Fibroblast of skin of left biceps (primary cell): Measurements from ENCODE around the gene TENM4.
"Not testable (repeated sequence)": the region's sequence is repeated elsewhere in the genome, so short reads cannot be mapped to it uniquely, and the experiment has no call there.

Source experiments
- DNase-seq, 2 experiments: peaks; one replicate each; pipeline ENCODE4 v3.0.0-alpha.2; 2013; ENCODE audit warnings: low read depth in 2 of 2

Gene TENM4

DNA sequence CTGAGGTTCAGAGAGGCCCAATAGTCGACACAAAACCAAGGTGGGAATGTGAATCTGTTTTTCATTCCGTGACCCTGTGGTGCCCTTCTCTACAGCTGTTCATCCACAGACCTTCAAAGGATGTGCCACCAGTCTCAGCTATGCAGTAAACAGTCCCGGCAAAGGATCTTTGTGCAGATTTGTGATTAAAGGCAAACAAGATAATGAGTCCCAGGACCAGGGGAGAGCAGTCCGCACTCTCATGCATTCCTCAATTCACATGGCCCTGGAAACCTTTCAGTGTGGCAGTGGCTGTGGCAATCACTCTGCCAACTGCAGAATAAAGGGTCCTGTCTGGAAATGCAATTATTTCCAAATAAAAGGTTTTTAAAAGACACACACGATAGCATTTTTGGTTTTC is 418.6 kb downstream of the TENM4 start:
- DNase-seq: no peak

DNA sequence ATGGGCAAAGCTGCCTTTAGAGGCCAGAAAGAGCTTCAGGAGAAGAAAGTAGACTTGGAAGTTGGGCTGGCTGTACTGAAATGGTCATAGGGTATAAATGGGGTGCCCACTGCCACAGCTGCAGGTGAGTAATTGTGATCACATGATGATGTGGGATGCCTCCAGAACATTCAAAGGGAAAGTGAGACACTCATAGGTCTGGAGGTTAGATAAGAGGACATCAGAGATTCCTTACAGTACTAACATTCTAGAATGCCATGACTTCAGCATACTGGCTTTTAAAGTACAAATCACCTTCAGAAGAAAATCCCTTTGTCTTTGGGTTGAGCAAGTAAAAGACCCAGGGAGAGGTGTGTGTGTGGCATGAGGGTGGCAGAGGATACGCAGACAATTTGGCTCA is 419.2 kb downstream of the TENM4 start:
- no peak for DNase-seq

DNA sequence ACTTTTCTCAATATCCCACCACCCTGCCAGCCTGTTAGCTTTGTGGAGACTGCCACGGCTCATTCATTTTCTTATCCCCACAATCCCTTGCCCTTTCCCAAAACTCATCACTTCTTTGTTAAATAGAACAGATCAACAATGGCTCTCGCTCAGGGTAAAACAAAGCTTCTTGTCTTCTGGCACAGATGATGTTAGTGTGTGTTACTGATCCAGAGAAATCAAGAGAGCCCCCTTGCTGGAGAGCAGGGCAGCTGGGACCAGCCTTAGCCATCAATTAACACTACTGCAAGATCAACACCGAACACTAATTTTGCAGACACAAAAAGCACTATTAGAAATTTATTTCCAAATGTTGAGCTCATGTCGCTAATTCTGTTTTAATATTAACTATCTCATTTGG is 420.9 kb downstream of the TENM4 start:
- DNase-seq: no peak

DNA sequence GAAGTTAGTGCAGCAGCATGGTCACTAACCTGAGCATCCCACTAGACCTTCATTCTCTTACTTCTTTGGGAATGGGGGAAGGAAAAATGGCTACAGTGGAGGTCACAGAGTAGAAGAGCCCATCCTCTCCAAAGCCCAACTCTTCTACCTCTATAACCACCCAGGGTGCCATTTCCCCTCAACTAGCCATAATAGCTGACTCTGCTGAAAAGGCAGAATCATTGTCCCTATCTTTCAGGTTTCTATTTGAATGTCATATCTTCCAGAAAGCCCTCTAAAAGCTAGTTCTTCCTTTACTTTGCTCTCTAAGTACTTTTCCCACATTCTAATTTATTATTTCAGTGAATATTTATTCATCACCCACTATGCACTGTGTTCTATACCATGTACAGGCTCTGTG is 421.6 kb downstream of the TENM4 start:
- no peak for DNase-seq

DNA sequence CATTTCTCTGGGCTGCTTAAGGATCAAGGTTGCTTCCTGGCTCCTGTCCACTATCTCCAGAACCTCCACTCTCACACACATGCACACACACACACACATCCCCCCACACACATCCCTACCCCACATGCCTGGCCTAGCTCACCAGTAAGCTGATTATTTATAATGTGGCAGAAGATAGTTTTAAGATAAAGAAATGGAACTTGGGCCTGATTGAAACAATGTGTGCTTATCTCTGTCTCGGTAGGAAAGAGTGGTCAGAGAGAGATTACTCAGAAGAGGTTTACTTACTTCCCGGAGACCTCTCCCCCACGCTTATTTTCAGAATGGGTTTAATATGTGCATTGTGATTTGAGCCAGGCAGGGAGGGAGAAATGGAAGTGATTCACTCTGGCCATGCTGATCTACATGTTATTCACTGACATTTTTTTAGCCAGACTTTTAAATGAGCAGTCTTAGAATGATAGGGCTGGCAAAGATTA is 422.4 kb downstream of the TENM4 start:
- peak; percentile 89 to 92 for DNase-seq

DNA sequence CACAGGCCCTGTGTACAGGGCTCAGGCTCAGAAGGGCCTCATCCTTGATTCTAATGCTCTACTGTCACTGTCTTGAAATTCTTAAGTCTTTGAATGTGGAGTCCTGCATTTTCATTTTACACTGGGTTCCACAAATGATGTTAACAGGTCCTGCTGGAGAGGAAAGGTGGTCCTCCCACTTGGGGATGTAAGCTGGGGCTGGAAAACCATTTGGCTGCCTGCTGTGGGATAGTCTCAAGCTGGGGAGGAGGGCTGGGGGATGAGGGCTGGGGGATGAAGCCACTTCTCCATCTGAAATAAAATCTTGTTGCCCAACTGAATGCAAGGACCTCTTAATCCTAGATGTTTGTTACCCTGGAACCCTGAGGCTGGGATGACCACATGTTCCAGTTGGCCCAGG is 423.0 kb downstream of the TENM4 start:
- DNase-seq: no peak

DNA sequence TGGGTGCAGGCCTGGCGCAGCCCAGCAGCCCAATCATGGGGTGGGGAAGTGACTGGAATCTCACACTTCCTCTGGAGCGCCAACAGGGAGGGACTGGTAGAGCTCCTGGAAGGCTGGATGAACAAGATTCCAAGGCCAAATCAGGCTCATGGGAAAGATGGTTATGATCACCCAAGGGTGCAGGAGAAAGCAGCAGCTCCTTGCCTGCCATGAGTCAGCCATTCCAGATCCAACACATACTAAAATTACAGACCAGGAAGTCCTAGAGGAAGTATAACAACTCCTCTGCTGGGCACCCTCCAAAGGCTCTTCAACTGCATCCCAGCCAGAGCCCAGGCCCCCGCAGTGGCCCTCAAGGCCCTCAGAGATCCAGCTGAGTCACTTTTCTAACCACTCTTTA is 427.3 kb downstream of the TENM4 start:
- no peak for DNase-seq

DNA sequence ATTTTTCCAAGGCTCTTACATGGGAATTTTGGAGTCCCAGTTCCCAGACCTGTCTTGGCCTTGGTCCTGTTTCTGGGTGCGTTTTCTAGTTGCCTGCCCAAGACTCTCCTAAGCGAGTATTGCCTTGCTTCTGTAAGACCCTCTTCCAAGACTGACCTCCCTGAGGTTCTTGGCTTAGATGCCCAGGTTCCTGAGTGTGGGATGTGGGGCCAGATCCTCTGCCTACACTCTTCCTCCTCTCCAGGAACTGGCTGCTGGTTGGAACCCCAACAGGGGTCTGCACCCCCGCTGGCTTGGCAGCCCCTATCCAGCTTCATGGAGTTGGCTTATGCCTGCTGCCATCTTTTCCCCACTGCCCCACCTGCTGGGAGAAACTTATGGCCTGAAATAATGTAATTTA is 429.5 kb downstream of the TENM4 start:
- DNase-seq: no peak

DNA sequence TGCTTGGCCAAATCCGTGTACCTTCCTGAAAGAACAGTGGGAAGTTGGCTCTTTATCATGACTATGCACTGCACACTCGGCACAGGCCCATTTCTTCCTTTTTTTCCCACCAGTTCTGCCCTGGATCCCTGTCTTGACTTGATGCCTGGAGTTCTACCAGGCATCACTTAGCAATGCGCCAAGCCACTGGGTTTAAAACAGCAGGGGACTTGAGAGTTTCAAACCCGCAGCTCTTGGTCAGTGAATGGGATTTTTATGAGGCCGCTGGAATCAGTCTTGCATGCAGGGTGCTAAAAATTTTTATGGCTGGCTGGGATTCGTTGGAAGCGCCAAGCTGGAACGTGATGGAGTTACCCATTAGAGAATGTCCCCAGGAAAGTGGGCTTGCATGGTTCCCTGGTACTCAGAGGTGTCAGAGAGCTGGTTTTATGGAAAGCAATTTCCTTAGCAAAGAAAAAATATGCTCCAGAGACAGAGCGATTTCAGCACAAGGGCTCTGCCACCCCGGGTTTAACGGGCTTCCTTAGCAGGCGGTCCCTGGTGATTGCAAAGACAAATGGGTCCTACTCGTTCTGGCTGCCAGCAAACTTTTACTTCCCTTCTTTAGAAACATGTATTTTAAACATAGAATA is 432.9 kb downstream of the TENM4 start:
- DNase-seq: no peak

DNA sequence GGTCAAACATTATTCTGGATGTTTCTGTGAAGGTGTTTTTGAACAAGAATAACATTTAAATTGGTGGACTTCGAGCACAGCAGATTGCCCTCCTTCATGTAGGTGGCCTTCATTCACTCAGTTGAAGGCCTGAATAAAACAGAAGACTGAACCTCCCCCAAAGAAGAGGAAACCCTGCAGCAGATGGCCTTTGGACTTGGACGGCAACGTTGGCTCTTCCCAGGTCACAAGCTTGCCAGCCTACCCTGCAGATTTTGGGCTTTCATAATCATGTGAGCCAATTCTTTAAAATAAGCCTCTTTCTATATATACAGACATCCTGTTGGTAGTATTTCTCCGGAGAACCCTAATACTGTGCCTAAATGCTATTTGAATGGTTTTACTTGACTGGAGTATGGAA is 434.0 kb downstream of the TENM4 start:
- no peak for DNase-seq

DNA sequence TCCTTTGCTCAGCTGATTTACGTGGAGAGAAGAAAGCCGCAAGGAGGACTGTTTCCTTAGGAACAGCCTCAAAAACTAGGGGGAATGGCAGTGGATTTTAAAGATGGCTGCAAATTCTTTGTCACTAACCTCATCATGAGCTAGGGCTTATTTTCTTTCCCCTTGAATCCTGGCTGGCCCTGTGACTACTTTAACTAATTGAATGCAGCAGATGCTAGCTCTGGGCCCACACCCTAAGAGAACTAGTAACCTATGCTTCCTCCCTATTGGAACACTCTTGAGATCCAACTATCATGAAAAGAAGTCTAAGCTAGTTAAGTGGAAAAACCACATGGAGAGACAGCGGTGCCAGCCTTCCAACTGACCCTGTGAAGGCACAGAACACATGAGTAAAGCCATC is 444.8 kb downstream of the TENM4 start:
- DNase-seq: no peak

DNA sequence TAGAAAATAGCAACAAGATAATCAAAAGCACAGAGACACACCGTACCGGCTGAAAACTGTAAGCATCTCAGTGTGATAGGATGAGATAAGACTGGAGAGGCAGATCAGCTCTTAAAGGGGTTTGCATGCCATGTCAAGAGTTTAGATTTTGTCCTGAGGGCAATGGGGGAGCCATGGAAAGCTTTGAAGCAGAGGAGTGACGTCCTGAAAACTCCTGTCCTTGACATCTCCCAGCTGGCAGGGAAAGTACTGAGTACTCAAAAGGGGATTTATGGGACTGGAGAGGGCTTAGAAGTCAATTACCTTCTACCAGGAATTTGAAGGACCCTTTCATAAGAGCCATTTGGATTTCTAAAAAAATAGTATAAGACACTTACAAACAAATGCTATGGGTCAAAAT is 445.7 kb downstream of the TENM4 start:
- DNase-seq: no peak

DNA sequence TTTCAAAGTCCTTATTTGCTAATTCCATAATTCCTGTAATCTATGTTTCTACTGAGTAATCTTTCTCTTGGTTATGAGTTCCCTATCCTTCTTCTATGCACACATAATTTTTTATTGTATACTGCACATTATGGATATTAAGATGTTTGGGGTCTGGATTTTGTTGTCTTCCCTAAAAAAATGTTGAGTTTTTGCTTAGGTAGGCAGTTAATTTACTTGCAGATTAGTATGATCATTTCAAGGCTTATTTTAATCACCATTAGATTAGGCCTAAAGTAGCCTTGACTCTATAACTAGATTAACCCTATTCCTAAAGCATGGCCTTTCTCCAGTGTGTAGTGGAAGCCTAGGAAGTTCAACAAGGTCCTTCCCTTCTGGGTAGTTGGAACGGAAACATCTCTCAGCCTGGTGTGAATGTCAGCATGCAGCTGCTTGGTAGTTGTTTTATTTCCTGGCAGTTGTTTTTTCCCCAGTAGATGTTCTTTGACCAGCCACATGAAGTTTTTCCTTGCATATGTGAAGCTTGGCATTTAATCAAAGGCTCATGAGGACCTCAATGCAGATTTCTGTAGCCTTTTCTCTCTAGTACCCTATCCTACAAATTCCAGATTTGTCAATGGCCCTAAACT is 446.9 kb downstream of the TENM4 start:
- no peak for DNase-seq

DNA sequence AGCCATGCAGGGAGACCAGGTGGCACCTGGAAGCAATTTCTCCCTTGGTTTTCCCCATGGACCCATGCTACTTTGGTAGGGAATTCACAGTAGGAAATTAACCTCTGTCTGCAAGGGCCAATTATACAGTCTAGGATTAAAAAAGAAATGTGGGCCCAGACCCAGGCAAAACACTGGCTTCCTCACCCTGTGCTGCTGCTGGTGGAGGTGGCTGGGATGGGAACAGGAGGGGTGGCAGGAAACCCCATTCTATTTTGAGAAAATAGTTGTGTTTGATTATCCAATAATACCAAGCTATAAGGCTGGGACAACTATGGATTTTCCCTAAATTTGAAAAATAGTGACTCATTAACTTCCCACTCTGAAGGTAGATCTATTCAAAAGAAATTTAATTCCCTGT is 449.1 kb downstream of the TENM4 start:
- DNase-seq: no peak

DNA sequence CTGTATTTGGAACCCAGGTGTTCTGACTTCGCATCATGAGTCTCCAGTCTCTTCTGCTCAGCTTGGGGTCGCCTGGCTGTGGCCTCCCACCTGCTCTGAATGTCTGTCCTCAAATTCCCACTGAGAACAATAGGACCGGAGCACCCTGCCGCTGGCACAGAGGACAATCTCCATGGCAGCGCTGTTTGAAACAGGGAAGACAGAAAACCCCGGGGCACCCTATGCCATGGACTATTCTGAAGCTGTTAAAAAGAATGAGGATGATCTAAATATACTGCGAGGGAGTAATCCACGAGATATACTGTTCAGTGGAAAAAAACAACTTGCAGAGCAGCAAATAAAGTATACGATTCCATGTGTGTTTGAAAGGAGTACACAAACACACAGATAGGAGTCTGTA is 450.6 kb downstream of the TENM4 start:
- DNase-seq: no peak

DNA sequence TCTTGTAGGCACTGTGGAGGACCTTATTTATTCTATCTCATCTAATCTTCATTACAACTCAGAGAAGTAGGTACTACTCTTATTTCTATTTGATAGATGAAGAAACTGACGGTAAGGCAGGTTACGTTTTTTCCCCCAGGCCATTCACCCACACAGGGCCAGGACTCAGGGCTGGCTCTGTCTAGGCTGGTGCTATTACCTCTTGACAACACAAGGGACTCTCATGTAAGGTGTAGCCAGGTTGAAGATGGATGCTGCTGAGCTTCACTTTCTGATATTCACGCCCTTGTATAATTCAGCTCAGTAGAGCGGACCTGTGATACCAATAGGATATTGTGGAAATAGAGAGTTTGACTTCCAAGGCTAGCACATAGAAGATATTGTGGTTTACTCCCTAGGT is 453.1 kb downstream of the TENM4 start:
- DNase-seq: no peak

DNA sequence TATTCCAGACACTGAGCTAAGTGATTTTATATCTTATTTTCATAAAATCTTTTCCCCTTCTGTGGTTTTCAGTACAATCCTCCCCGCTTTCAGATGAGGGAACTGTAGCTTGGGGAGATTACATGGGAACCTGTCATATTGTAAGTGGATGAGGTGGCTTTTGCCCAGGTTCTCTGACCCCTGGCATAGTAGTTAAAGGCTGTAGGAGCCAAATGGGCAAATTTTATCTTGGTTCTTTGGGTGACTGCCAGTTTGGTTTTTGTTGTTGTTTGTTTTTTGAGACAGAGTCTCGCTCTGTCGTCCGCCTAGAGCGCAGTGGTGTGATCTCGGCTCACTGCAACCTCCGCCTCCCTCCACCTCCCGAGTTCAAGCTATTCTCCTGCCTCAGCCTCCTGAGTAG is 454.5 kb downstream of the TENM4 start:
- DNase-seq: no peak

DNA sequence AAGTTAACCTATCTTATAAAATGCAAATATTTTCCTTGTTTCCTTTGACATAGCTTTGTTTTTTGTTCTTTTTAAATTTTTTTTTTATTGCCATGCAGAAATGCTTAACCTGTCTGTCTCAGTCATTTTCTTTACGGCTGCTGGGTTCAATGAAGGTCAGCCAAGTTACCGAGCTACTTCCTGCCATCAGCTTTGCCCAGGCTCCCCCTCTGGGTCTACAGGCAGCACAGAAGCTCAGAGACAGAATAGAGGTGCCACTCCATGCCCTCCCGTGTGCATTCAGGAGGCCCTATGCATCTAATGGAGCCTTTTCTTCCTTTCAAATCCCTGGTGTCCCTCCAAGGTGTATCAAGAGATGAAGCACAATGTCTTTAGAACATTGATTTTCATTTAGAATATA is 455.2 kb downstream of the TENM4 start:
- no peak for DNase-seq

DNA sequence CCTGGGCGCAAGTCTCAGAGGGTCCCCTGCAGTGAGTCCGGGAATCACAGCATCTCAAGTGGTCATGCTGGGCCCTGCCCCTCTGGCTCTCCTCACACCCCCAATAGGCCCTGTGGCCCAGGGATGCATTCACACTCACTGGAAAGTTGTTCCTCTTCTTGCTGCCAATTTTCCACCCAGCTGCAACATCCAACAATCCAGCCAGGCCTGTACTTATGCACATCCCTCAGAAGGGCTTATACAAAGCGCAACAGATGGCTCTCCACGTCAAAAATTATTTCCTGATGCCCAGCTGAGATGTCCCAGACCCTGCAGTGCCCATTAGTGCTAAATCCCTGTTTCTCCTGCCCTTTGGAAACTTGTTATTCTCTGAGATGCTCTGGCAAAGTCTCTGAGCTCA is 458.4 kb downstream of the TENM4 start:
- DNase-seq: no peak

DNA sequence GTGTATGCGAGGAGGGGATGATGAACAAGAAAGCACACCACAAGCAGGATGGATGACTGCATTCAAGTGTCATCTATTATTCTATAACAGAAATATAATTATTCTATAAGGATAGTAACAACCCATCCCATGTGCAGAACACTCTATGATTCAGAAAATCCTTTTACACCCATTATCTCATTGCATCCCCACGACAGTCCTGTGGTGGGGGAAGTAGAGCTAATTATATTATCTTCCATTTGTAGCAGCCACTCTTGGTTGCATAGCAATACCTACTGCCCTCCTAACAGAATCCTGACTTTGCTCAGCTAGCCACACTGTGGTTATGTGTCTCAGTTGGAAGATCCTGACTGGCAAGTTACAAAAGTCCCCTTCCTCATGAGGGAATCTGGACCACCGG is 459.7 kb downstream of the TENM4 start:
- no peak for DNase-seq

DNA sequence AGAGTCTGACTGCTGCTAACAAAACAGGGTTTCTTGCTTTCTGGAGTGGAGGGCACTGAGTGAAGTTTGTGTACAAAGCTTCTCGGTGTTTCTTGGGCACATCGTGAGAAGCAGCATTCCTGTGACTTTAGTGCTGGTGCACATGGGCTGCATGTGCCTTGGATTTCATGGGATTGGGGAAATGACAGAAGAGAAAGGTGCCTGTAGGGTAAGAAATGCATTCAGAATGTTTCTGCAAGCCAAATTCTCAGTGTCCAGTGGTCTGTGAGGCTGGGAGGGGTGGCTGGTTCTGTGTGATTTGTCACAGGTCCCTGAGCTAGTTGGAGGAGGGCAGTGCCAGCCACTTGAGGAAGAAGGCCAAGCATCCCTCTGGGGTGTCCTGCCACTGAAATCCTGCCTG is 462.0 kb downstream of the TENM4 start:
- DNase-seq: no peak

DNA sequence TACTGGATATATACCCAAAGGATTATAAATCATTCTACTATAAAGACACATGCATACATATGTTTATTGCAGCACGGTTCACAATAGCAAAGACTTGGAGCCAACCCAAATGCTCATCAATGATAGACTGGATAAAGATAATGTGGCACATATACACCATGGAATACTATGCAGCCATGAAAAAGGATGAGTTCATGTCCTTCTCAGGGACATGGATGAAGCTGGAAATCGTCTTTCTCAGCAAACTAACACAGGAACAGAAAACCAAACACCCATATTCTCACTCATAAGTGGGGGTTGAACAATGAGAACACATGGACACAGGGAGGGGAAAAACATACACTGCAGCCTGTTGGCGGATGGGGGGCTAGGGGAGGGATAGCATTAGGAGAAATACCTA is 463.0 kb downstream of the TENM4 start:
- DNase-seq: not testable (repeated sequence)

DNA sequence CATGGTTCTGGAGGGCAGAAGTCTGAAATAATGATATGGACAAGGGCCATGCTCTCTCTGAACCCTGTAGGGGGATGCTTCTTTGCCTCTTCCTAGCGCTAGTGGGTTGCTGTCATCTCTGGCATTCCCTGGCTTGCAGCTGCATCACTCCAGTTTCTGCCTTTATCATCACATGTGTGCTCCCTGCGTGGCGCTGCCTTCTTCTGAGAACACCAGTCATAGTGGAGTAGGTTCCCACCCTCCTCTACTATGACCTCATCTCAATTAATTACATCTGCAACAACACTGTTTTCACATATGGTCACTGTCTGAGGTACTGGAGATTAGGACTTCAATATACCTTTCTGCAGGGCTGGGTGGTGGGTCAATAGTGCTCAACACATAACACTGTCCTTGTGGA is 463.8 kb downstream of the TENM4 start:
- no peak for DNase-seq

DNA sequence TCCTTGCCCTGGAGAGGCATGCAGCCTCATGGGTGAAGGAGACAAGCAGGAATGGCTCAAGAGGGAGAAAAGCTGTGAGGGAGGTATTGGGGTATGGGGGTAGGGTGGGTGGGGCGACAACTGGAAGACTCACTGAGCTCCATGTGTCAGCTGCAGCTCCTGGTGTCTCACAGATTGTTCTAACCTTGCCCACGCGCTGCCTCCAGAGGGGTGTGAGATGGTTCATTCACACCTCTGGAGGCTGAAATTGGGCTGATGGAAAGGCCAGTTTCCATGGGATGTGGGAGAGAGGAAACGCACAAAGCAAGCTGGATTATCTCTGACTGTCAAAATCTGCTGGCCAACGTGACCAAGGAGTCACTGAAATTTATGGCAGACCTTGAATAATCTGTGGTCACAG is 465.7 kb downstream of the TENM4 start:
- no peak for DNase-seq
